NCI-H2196 (cell line): ENCODE measurements around the gene UBE2L3.
A peak's percentile ranks its signal among the peaks of the same experiment; 100 is the strongest.
"Not testable (repeated sequence)": the region's sequence is repeated elsewhere in the genome, so short reads cannot be mapped to it uniquely, and the experiment has no call there.

ENCODE experiments used
- DNase-seq: peaks from one replicate; lab custom pipeline; 2025; ENCODE audit not compliant: unreplicated experiment; lab: John Stamatoyannopoulos, UW

The UBE2L3 gene

GRCh38 chr22:21626073-21626734 is 58.7 kb downstream of the UBE2L3 start:
- no peak for DNase-seq

GRCh38 chr22:21626735-21627469 is 59.4 kb downstream of the UBE2L3 start:
- no peak for DNase-seq

DNA sequence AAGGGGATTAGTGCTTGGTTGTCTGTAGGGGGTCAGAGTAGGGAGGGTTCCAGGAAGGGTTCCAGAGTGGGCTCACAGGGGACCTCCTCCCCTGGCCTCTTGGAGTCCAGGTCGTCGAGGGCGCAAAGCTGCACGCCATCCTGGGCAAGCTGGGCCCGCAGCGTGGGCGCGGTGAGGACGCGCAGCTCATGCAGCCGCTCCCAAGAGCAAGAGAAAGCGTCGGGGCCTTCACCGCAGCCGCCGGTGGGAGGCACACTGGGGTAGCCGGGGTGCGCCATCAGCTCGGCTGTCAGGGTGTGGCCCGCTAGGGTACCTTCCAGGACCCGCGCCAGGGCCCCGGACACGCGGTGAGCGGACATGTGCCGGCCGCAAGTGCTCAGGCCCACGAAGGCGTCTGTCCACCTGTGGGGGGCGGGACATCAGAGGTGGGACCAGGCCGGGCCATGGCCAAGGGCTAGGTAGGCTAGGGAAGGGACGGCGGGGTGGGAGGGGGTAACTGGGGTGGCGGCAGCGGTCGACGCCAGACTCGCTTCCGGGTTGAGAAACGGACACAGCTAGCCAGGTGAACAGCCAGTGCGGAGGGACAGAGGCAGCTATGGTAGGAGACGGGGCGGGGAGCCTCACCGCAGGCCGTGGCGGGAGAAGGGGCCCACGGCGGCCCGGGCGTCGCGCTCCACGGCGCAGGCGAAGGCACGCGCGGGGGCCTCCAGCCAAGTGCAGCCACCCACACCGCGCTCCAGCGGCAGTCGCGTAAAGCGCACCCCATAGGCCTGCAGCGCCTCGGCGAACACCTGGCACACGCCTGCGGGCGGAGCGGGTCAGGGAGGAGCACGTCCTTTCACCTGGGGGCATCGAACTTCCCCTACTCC is 61.1 kb downstream of the UBE2L3 start:
- no peak for DNase-seq

DNA sequence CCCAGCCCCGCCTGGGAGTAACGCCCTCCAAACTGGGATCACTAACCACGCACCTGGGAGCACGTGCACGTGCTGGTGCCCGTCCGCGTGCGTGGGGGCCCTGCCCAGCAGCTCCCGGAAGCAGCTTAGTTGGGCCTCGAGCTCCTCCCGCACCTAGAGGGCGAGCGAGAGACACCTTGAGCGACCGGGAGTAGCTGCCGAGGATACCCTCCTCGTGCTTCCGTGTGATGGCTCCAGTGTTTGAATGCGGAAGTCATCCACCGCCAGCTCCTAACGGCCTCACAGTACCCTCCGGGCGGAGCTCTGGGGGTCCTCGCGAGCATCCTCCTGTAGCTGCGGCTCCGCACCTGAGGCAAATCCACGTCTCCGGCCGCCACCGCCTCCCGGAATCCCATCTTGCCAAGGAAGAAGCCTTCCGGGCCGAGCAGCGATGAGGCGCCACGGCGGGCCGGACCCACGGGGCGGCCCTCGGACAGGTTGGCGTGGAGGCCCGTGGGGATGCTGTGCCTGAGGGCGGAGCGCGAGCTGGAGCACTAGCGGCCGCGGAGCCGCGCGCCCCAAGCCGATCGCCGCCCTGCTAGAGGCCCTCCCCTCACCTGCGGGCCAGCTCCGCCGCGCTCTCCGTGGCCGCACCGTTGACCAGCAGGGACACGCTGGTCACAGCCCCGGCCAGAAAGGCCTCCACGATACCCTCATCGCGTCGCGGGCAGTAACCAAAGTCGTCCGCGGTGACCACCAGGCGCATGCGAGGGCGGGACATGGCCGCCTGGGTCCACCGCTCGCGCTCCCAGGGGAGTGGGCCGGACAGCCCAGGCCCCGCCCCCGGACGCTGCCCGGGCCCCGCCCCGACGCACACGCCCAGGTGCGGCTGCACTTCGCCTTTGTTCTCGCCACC is 62.0 kb downstream of the UBE2L3 start, which contains the start of gene YDJC:
Gene YDJC (minus strand): TSS at position 768 of the 895 bp plus-strand sequence. CDS start 8 bp downstream, at position 760.
- DNase-seq = peak; percentile 81

DNA sequence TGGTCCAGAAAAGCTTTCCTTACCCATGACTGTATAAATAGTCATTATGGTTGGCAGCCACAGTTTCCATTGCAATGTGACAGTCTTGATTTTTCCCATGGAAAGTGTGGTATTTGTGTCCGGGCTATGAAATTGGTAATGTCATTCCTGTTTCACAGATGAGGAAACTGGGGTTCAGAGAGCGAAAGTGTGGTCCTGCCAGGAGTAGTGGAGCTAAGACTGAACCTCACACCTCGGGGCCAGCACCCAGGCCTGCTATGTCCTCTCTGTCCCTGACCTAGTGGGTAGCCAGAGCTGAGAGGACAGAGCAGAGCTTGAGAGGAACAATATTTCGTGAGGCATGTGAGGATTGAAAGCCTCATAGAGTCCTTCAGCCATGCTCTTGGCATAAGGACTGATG is 63.5 kb downstream of the UBE2L3 start:
- DNase-seq = no peak

GRCh38 chr22:21632237-21632895 is 64.9 kb downstream of the UBE2L3 start, which contains the start of gene CCDC116:
TSS of gene CCDC116 (plus strand) at chr22:21632760. CDS start at chr22:21633182, 422 bp downstream.
- peak; percentile 69 for DNase-seq

DNA sequence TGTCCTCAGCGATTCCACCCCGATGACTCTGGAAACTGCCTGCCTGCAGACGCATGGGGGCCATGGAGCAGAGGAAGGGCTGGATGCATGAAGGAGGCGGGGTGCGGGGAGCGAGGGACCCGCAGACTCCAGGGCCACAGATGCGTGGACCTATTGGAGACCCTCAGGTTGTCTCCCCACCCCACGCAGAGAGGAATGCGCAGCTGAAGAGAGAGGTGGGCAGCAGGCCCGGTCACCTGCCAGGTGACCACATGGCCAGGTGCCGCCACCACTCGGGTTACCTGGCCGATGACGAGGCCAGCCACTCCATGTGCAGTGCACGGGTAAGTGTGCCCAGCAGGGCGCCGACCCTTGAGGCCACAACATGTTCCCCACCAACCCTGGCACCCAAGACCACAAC is 65.4 kb downstream of the UBE2L3 start:
- DNase-seq = no peak

GRCh38 chr22:21633481-21633880 is 66.0 kb downstream of the UBE2L3 start:
- DNase-seq = no peak

DNA sequence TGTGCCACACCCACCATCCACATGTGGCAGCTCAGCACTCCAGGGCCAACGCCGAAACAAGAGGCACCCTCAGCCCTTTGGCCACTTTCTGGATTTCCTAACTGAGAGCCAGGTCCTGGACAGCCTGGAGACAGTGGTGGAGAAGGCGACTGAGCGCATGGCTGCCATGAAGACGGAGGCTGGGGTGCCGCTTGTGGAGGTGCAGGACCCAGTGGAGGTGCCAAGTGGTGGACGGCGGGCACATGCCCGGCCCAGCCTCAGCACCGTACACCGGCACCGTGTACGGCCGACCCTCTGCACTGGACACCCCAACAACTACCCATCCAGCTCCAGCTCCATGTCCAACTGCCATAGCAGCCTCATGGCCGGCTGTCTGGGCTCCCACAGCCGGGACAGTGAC is 66.6 kb downstream of the UBE2L3 start:
- no peak for DNase-seq

DNA sequence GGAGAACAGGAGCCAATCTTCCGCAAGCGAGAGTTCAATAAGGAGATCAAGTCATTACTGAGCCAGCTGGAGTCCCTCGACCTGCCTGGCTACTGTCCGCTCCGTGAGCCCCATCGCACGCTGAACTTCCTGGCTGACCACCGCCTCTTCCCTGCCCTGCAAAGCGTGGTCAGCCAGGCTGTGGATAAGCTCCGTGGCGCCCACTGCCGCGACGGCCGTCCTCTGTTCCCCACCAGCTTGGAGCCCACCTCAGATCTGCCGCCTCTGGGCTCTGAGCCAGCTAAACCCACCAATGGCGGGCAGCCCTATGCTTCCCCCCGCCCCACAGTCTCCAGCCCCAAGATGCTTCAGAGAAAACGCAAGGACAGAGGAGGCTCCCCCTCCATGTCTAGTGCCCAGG is 67.3 kb downstream of the UBE2L3 start:
- DNase-seq = no peak

DNA sequence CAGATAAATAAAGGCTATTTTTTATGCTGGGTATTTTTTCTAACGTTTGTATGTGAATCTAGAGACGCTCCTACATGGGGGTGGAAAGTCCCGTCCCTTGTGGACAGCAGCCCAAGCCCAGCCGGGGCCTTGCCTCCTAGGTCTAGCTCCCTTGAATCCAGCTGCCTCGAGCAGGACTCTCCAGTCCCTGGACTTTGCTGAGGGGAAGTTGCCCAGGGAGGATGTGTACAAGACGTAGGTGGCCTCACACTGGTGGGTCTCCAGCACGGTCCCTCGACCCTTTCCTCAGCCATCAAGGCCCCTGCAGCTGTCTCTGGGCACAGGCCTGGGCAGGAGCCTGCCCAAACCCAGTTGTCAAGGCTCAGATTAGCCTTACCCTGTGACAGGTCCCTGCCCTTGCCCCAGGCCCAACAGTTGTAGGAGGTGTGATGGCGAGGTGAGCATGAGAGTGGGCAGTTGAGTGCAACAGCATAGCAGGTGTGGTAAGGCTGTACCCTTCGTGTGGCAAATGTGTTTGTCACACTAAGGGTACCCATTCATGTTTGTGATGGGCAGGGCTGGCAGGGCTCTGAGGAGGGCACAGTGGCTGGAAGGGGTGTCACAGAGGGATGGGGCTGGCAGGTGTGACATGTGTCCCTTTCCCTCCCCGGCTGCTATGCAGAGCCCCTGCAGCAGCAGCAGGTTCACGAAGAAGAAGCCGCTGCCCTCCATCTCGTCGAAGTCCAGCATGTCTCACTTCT is 68.4 kb downstream of the UBE2L3 start:
- DNase-seq = no peak

DNA sequence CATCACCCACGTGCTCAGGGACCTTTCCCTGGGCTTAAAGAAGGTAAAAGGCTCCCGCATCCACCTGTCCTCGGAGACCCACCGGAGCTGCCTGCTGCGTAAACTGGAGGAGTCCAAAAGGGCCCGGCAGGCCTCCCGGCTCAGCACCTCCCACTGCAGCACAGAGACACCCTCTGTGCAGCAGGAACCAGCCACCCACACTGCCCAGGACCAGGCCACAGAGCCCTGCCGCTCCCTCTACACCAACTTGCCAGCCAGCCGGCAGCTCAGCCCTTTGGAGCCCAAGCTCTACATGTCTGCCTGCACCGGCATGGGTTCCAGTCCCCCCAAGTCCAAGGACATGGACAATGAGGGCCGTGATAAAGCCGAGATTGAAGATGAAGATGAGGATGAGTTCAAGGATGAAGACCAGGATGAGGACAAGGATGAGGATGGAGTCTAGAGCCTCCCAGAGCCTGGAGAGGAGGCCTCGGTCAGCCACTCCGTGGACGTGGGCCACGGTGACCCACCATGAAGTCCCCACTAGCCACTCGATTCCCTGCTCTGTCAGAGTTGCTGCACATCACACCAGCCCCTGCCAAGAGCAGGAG is 69.2 kb downstream of the UBE2L3 start:
- DNase-seq = no peak

- DNase-seq = not testable (repeated sequence)
Observed at GRCh38 chr22:21637450-21637849, 69.9 kb downstream of the UBE2L3 start.

GRCh38 chr22:21639359-21639758 is 71.8 kb downstream of the UBE2L3 start:
- no peak for DNase-seq

DNA sequence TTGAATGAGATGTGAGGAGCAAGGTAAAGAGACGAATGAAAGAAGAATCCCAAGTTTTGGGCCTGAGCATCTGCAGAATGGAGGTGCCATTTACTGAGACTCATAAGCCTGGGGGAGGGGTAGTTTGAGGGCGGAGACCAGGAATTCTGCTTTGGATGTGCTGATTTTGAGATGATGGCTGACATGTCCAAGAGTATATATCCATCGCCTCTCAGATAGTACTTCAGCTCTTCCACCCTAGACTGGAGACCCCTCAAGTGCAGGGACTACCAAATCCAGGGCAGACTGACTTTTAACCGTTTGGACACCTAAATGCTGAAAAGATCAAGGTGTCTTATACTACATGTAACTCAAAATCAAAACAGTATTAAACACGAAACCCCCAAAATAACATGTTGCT is 73.3 kb downstream of the UBE2L3 start:
- no peak for DNase-seq

DNA sequence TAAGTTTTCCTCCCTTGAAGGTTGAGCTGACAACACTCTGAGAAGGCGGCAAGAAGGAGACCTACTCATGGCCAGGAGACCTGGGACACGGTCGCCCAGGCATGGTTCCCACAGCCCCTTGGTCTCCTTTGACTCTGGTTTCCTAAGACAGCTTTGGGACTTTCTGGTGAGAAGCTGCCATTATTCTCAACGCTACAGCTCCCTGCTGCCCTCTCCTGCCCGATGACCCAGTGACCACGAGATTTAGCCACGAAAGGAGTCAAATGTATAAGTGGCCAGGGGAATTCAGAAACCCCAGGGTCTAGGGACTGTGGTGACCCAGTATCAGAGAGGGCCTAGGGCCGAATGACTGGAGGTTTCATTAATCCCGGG is 73.9 kb downstream of the UBE2L3 start:
- peak; percentile 24 for DNase-seq

- DNase-seq = peak; percentile 90
Observed at GRCh38 chr22:21641789-21642583, 74.5 kb downstream of the UBE2L3 start, which contains the start of gene SDF2L1. TSS of gene SDF2L1 (plus strand) at chr22:21642302. CDS start at chr22:21642337, 35 bp downstream.
